Parathyroid adenoma (tissue), 2 donors: ENCODE measurements around the gene FOXG1.

Experiments used
- H2AFZ ChIP-seq: fragments of 300-600 bp; sonication (generic); one replicate; pipeline ENCODE4 v1.7.0; 2017; ENCODE audit warnings: antibody characterized with exemption, mild to moderate bottlenecking
- H3K27ac ChIP-seq: fragments of 300-600 bp; sonication (generic); one replicate; pipeline ENCODE4 v1.7.0; 2017
- H3K27me3 ChIP-seq: fragments of 300-600 bp; sonication (generic); one replicate; pipeline ENCODE4 v1.7.0; 2017; ENCODE audit warnings: low read length; ENCODE audit not compliant: control insufficient read depth, insufficient read depth
- H3K36me3 ChIP-seq: fragments of 300-600 bp; sonication (generic); one replicate; pipeline ENCODE4 v1.7.0; 2017; ENCODE audit warnings: low read length; ENCODE audit not compliant: control insufficient read depth, insufficient read depth
- H3K4me1 ChIP-seq: fragments of 300-600 bp; sonication (generic); one replicate; pipeline ENCODE4 v1.7.0; 2017; ENCODE audit warnings: control low read depth
- H3K4me2 ChIP-seq: fragments of 300-600 bp; sonication (generic); one replicate; pipeline ENCODE4 v1.7.0; 2017; ENCODE audit warnings: low read length
- H3K4me3 ChIP-seq: fragments of 300-600 bp; sonication (generic); one replicate; pipeline ENCODE4 v1.7.0; 2017; ENCODE audit warnings: low read depth, low read length
- H3K79me2 ChIP-seq: fragments of 300-600 bp; sonication (generic); one replicate; pipeline ENCODE4 v1.7.0; 2017; ENCODE audit warnings: control low read depth
- H3K9ac ChIP-seq: fragments of 300-600 bp; sonication (generic); one replicate; pipeline ENCODE4 v1.7.0; 2017; ENCODE audit warnings: mild to moderate bottlenecking
- H3K9me3 ChIP-seq: fragments of 300-600 bp; sonication (generic); one replicate; pipeline ENCODE4 v1.7.0; 2017; ENCODE audit warnings: low read length; ENCODE audit not compliant: control insufficient read depth
- TF ChIP-seq, protein P1 (sequence below): fragments of 300-600 bp; sonication (generic); IDR thresholded peaks from one replicate; pipeline ENCODE4 v1.7.0; 2017; ENCODE audit warnings: antibody characterized with exemption, mild to moderate bottlenecking
- donor health status: primary hyperparathyroidism.

Gene FOXG1

DNA sequence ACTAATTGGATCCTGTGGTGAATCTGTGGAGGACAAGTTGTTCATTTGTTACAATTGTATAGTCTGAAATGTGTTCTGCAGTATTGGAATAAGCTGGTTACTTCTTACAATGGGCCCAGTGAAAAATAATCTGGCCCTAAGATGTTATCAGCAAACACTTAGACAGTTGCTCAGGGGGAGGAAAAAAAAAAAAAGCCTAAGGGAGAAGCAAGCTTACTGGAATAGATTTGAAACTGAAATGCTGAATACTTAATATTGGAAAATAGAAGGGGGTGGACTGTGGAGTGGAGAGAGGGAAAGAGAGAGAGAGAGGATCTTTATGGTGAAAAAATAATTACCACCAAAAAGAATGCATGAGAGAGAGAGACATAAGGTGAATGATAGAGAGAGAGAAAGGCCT lies 4.0 kb downstream of the FOXG1 start:
- no peak overlapping the region for H3K4me3 ChIP-seq

DNA sequence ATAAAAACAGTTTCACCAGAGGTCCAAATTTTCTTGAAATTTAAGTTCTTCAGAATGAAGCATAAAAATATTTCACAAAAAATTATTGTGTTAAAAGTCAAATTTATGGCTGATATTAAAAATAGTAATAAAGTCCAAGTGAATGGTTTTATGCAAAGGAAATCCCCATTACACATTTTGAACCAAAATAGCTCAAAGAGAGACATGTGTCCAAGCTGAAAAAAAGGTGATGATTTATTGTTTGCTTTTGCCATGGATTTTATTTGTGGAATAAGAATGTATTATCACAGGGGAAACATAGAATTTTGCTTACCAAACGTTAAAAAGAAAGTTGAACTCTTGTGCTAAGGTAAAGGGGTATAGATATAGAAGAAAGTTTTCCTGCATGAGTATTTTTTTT lies 4.6 kb downstream of the FOXG1 start:
- H3K4me3 ChIP-seq, result no peak overlapping the region
- no peak overlapping the region for H3K9ac ChIP-seq
- no peaks in the 10 kb centered on the region for H3K4me1 ChIP-seq
- H3K27me3 ChIP-seq, result peaks cover 13% of the 10 kb centered on the region
- H2AFZ ChIP-seq, result no peak overlapping the region
- no peak overlapping the region for H3K4me2 ChIP-seq
- no peaks in the 10 kb centered on the region for H3K9me3 ChIP-seq
- no peak overlapping the region for H3K27ac ChIP-seq
- TF ChIP-seq, protein P1, sequence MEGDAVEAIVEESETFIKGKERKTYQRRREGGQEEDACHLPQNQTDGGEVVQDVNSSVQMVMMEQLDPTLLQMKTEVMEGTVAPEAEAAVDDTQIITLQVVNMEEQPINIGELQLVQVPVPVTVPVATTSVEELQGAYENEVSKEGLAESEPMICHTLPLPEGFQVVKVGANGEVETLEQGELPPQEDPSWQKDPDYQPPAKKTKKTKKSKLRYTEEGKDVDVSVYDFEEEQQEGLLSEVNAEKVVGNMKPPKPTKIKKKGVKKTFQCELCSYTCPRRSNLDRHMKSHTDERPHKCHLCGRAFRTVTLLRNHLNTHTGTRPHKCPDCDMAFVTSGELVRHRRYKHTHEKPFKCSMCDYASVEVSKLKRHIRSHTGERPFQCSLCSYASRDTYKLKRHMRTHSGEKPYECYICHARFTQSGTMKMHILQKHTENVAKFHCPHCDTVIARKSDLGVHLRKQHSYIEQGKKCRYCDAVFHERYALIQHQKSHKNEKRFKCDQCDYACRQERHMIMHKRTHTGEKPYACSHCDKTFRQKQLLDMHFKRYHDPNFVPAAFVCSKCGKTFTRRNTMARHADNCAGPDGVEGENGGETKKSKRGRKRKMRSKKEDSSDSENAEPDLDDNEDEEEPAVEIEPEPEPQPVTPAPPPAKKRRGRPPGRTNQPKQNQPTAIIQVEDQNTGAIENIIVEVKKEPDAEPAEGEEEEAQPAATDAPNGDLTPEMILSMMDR, result no peak
- H3K36me3 ChIP-seq, result no peaks in the 10 kb centered on the region
- H3K79me2 ChIP-seq, result no peaks in the 10 kb centered on the region

More for the DNA sequence above, 4.0 kb downstream of the FOXG1 start:
- no peaks in the 10 kb centered on the region for H3K9me3 ChIP-seq
- no peaks in the 10 kb centered on the region for H3K4me1 ChIP-seq
- TF ChIP-seq, protein P1, result no peak
- H3K27ac ChIP-seq, result no peak overlapping the region
- no peak overlapping the region for H3K9ac ChIP-seq
- peaks cover 16% of the 10 kb centered on the region for H3K27me3 ChIP-seq
- H3K79me2 ChIP-seq, result no peaks in the 10 kb centered on the region
- H3K36me3 ChIP-seq, result no peaks in the 10 kb centered on the region
- no peak overlapping the region for H2AFZ ChIP-seq
- no peak overlapping the region for H3K4me2 ChIP-seq

DNA sequence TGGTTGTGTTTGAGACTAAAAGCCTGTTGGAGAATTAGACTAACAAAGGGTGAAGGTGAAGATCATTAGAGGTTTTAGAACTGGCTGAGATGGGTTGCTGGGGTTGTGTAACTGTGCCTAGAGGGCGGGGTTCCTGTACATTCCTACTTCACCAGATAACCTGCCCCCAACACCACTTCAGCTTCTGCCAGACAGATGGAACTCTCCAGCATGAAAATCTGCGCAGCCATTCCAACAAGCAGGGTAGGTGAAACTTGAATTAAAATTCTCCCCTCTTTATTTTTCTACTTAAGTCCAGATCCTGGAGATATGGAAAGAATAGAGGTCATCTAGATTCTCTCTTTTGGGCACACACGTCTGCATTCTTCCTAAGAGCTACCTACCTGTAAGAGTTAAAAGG lies 6.0 kb downstream of the FOXG1 start:
- TF ChIP-seq, protein P1, result no peak
- no peaks in the 10 kb centered on the region for H3K4me1 ChIP-seq
- no peak overlapping the region for H3K4me3 ChIP-seq
- peaks cover 13% of the 10 kb centered on the region for H3K27me3 ChIP-seq
- H2AFZ ChIP-seq, result no peak overlapping the region
- H3K4me2 ChIP-seq, result no peak overlapping the region
- no peak overlapping the region for H3K9ac ChIP-seq
- H3K27ac ChIP-seq, result no peak overlapping the region
- no peaks in the 10 kb centered on the region for H3K36me3 ChIP-seq
- H3K9me3 ChIP-seq, result no peaks in the 10 kb centered on the region
- H3K79me2 ChIP-seq, result no peaks in the 10 kb centered on the region

DNA sequence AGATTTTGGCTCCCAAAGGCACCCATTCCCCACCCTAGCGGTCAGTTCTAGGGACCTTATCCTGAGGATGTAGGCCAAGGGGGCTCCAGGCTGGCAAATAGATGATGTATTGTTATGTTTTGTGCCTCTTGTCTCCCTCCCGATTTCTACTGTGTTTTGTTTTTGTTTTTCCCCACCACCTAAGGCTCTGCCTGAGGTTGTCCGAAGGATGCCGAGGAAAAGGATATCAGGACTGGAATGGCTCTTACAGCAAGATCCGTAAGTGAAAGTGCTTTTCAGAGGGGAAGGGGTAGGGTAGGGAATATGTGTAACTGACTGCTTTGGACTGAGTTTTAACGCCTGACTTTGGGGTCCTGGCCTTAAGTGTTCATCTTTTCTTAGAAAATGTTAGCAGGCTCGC lies 6.6 kb downstream of the FOXG1 start:
- H3K4me3 ChIP-seq, result no peak overlapping the region
- no peak overlapping the region for H2AFZ ChIP-seq
- peaks cover 8% of the 10 kb centered on the region for H3K27me3 ChIP-seq
- no peak overlapping the region for H3K9ac ChIP-seq
- TF ChIP-seq, protein P1, result no peak
- no peaks in the 10 kb centered on the region for H3K4me1 ChIP-seq
- H3K27ac ChIP-seq, result no peak overlapping the region
- H3K9me3 ChIP-seq, result no peaks in the 10 kb centered on the region
- no peaks in the 10 kb centered on the region for H3K36me3 ChIP-seq
- no peaks in the 10 kb centered on the region for H3K79me2 ChIP-seq
- no peak overlapping the region for H3K4me2 ChIP-seq

DNA sequence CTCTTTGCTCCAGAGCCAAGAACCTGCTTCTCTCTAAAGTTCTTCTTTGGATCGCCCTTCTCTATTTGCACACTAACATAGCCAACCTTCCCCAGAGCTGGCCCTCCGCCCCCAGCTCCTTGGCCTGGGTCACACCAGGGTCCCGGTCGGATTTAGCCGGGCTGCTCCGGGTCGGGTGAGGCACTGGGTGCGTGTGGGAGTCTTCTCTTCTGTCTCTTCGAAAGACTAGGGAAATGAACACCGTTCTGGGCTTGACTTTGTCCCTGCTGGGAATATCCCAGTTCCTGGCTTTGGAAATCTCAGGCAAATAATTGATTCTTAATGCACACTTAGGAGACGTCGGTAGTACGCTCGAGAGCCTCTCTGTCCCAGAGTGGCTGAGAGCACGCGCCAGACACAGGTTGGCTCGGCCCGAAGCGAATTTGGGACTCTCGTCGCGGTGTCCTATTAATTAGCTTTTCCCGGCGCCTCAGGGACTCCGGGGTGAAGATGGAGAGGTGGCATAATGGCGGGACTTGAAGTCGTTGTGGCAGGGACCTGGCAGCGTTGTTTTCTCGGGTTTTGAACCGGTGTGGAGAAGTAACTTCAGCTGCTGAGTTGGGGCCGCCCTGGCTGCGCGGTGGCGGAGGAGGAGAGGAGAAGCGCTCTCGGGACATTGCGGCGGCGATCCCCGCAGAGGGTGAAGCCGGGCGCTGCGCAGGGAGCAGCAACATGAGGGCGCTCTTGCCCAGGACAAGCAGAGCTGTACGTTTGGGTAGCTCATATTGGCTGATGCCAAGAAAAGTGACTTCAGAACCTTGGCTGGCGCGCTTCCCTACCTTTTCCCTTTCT lies 7.5 kb downstream of the FOXG1 start:
- H3K9ac ChIP-seq, result no peak overlapping the region
- H3K27ac ChIP-seq, result no peak overlapping the region
- no peaks in the 10 kb centered on the region for H3K36me3 ChIP-seq
- no peaks in the 10 kb centered on the region for H3K9me3 ChIP-seq
- no peak overlapping the region for H2AFZ ChIP-seq
- no peaks in the 10 kb centered on the region for H3K79me2 ChIP-seq
- no peak overlapping the region for H3K4me3 ChIP-seq
- H3K4me2 ChIP-seq, result no peak overlapping the region
- no peaks in the 10 kb centered on the region for H3K4me1 ChIP-seq
- TF ChIP-seq, protein P1, result no peak
- H3K27me3 ChIP-seq, result peaks cover 7% of the 10 kb centered on the region
